GM13977 (cell line): ENCODE measurements around the gene P3H2.

Source experiments
- DNase-seq: peaks from one replicate; pipeline ENCODE4 v3.0.0; 2012; ENCODE audit warnings: low spot score
- in situ Hi-C: fragments of 300-500 bp; cut with MboI; formaldehyde crosslinking; loops from one replicate; pipeline ENCODE4 v1.12.0; 2022; ENCODE audit warnings: low sequenced_read_pairs, low pct_unique_long_range_greater_than_20kb, mixed read lengths, inconsistent platforms; ENCODE audit not compliant: unreplicated experiment
- TF ChIP-seq, protein P1 (sequence below): IDR thresholded peaks from 2 replicates; pipeline ENCODE4 v1.5.1; 2012; ENCODE audit warnings: mild to moderate bottlenecking, control low read depth; ENCODE audit not compliant: insufficient read depth; ENCODE audit errors: extremely low read depth, missing control alignments

Gene P3H2

GRCh38 chr3:189952272-189952671, 168.4 kb downstream of the P3H2 start:
- DNase-seq = no peak
- in situ Hi-C loops = loop anchor here (10.0 to 25.0 kb wide), 2 partner anchors 677 to 735 kb away; no protein-coding TSS in a partner anchor
- TF ChIP-seq, protein P1, sequence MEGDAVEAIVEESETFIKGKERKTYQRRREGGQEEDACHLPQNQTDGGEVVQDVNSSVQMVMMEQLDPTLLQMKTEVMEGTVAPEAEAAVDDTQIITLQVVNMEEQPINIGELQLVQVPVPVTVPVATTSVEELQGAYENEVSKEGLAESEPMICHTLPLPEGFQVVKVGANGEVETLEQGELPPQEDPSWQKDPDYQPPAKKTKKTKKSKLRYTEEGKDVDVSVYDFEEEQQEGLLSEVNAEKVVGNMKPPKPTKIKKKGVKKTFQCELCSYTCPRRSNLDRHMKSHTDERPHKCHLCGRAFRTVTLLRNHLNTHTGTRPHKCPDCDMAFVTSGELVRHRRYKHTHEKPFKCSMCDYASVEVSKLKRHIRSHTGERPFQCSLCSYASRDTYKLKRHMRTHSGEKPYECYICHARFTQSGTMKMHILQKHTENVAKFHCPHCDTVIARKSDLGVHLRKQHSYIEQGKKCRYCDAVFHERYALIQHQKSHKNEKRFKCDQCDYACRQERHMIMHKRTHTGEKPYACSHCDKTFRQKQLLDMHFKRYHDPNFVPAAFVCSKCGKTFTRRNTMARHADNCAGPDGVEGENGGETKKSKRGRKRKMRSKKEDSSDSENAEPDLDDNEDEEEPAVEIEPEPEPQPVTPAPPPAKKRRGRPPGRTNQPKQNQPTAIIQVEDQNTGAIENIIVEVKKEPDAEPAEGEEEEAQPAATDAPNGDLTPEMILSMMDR = no peak

DNA sequence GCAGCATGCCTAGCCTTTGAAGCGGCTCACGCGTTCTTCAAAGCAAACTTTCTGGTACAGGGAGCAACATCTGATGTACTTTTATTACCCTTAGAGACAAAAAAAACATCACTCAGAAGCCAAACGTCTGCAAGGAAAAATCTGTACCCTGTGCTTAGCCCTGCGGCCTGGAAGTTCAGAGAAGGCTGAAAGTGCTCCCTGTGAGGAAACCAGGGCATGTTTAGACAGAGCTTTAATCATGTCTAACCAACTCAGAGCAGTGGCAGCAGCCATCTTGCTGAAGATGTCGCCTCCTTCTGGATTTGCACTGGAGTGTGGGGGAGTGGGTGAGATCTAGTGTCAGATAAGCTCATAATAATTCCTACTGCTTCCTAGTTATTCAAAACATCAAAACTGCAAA, 170.4 kb downstream of the P3H2 start:
- DNase-seq = no peak
- in situ Hi-C loops = loop anchor here (10.0 to 25.0 kb wide), 2 partner anchors 675 to 737 kb away; no protein-coding TSS in a partner anchor
- TF ChIP-seq, protein P1 = no peak

DNA sequence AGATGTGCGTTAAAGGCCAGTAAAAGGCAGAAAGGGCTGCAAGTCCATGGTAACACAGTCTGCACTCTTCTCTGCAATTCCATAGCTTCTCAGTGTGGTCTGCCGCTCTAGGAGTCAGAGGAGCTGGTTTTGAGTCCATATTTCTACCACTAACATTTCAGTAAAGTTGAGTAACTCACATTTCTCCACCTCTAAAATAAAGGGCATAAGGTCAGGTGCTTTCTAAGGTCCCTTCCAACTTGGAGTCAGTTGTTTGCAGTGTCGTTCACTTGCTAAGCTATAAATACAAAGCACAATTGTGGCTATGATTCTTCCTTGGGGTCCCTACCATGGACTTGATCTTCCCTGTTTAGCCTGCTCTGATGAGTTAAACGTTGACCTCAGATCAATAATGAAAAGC, 171.1 kb downstream of the P3H2 start:
- in situ Hi-C loops = no loop called here
- TF ChIP-seq, protein P1 = no peak

DNA sequence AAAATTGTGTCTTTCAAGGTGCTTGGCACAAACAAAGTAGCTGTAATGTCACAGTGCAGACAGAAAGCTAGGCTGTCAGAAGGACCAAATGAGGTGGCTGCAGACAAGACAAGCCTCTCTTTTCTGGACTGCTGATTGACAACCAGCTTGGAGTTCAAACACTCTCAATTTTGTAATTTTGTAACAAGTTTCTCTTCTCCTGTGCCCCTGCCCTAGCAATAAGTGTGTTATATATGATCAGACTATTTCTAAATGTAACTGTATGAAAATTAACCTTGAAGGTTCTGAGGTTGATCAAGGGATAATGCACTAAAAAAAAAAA, 172.0 kb downstream of the P3H2 start:
- no peak for DNase-seq
- in situ Hi-C loops = no loop called here
- TF ChIP-seq, protein P1 = no peak

More for the DNA sequence above, 171.1 kb downstream of the P3H2 start:
- DNase-seq = no peak

GRCh38 chr3:189947948-189948723, 172.6 kb downstream of the P3H2 start:
- DNase-seq = peak; percentile 22
- in situ Hi-C loops = no loop called here
- TF ChIP-seq, protein P1 = peak; percentile 67

DNA sequence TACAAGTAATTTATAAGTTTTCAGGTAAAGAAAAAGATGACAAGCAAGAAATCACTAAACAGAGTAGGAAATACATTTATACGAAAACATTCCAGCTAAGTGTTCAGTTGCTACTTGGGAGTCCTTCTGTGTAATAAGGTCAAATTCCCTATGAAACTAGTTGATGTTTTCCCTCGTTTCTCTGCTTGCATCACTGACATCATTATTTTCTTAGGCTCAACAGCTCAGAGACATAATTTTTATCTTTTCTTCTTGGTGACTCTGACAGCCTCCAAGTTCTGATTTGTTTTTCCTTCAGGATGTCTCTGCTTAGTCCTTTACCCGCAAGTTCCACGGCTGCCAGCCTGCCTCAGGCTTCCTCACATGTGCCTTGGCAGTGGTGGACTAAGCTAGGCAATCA, 173.6 kb downstream of the P3H2 start:
- TF ChIP-seq, protein P1 = no peak
- in situ Hi-C loops = no loop called here
- no peak for DNase-seq
